ENCODE results near the gene BRS3.
"Not testable (repeated sequence)": the region's sequence is repeated elsewhere in the genome, so short reads cannot be mapped to it uniquely, and the experiment has no call there.

The BRS3 gene

GRCh38 chrX:136487647-136488046 is at the start of gene BRS3:
TSS of gene BRS3 (plus strand) at chrX:136487947. CDS start at chrX:136488115, 168 bp downstream.
- DNase-seq = no peak

GRCh38 chrX:136438192-136438591 is 49.6 kb upstream of the BRS3 start:
- no peak for DNase-seq

- not testable (repeated sequence) for DNase-seq
These were observed 42.1 kb upstream of the BRS3 start for GRCh38 chrX:136445674-136446073.

GRCh38 chrX:136446208-136446607 is 41.5 kb upstream of the BRS3 start:
- DNase-seq = no peak

- DNase-seq = no peak
These were observed 40.4 kb upstream of the BRS3 start for GRCh38 chrX:136447308-136447707.

GRCh38 chrX:136447968-136448367 is 39.8 kb upstream of the BRS3 start:
- no peak for DNase-seq

GRCh38 chrX:136450050-136450830 is 37.5 kb upstream of the BRS3 start:
- DNase-seq = no peak

GRCh38 chrX:136452614-136453013 is 35.1 kb upstream of the BRS3 start:
- DNase-seq = no peak

GRCh38 chrX:136453114-136453513 is 34.6 kb upstream of the BRS3 start:
- no peak for DNase-seq

GRCh38 chrX:136453771-136454170 is 34.0 kb upstream of the BRS3 start:
- DNase-seq = no peak

GRCh38 chrX:136456133-136456532 is 31.6 kb upstream of the BRS3 start:
- DNase-seq = no peak

GRCh38 chrX:136457303-136457917 is 30.3 kb upstream of the BRS3 start:
- DNase-seq = no peak

- DNase-seq = no peak
These were observed 23.2 kb upstream of the BRS3 start for GRCh38 chrX:136464589-136464988.

GRCh38 chrX:136467303-136467702 is 20.4 kb upstream of the BRS3 start:
- DNase-seq = no peak

- no peak for DNase-seq
These were observed 19.2 kb upstream of the BRS3 start for GRCh38 chrX:136468391-136469103.

- peak in 1 of 2 experiments; percentile 2 for DNase-seq
These were observed 14.1 kb upstream of the BRS3 start for GRCh38 chrX:136473663-136474062.

GRCh38 chrX:136475236-136475635 is 12.5 kb upstream of the BRS3 start:
- no peak for DNase-seq

- no peak for DNase-seq
These were observed 11.2 kb upstream of the BRS3 start for GRCh38 chrX:136476501-136476900.

- DNase-seq = no peak
These were observed 10.7 kb upstream of the BRS3 start for GRCh38 chrX:136477026-136477425.

GRCh38 chrX:136480383-136480782 is 7.4 kb upstream of the BRS3 start:
- no peak for DNase-seq

GRCh38 chrX:136488706-136489105 is 959 bp downstream of the BRS3 start:
- DNase-seq = no peak

- no peak for DNase-seq
These were observed 4.1 kb downstream of the BRS3 start for GRCh38 chrX:136491832-136492231.

GRCh38 chrX:136493011-136493410 is 5.3 kb downstream of the BRS3 start:
- DNase-seq = peak; percentile 9 to 23

GRCh38 chrX:136495043-136495442 is 7.3 kb downstream of the BRS3 start:
- DNase-seq = peak; percentile 54 to 62

Data from AML-193 (cell line).